Vagina (tissue), 2 donors: ENCODE data around the gene SLC7A4. TPM values are rescaled to one million over a fixed set of nuclear protein-coding genes. Genes with fewer than 3 reads are reported as not detected.

Experiments
- DNase-seq, 2 donors: peaks; one replicate each; pipeline ENCODE4 v3.0.0-alpha.2; 2017; ENCODE audit errors: extremely low spot score in 2 of 2
- H3K27ac ChIP-seq: fragments of 200-600 bp; sonication (generic); one replicate; pipeline ENCODE4 v1.5.1; 2019
- H3K27me3 ChIP-seq: fragments of 200-600 bp; sonication (generic); one replicate; pipeline ENCODE4 v1.5.1; 2019
- H3K36me3 ChIP-seq, 2 donors: fragments of 200-600 bp; sonication (generic); one replicate each; pipeline ENCODE4 v1.5.1; 2017 to 2019
- H3K4me1 ChIP-seq: fragments of 200-600 bp; sonication (generic); one replicate; pipeline ENCODE4 v1.5.1; 2019
- H3K4me3 ChIP-seq, 2 donors: fragments of 200-600 bp; sonication (generic); 1 replicate in 1 of 2; 2 replicates in 1 of 2; pipeline ENCODE4 v1.5.1; 2016 to 2019
- H3K9me3 ChIP-seq: fragments of 200-600 bp; sonication (generic); one replicate; pipeline ENCODE4 v1.5.1; 2019
- POLR2A ChIP-seq, 2 donors: fragments of 450-650 bp; IDR thresholded peaks; one replicate each; pipeline ENCODE4 v1.6.1; 2017; ENCODE audit warnings: antibody characterized with exemption in 2 of 2, mild to moderate bottlenecking in 2 of 2, moderate library complexity in 2 of 2
- POLR2AphosphoS5 ChIP-seq, 2 donors: sonication (generic); formaldehyde crosslinking; IDR thresholded peaks; one replicate each; pipeline ENCODE4 v1.9.0; 2017; ENCODE audit warnings: antibody characterized with exemption in 2 of 2, mild to moderate bottlenecking in 2 of 2, low read depth in 1 of 2; ENCODE audit not compliant: insufficient read depth in 1 of 2
- intact Hi-C: fragments of 100-400 bp; cut with DNase I; formaldehyde crosslinking; loops from one replicate; pipeline ENCODE4 v1.15.1; 2023
- total RNA-seq: library from RNA; depleted of rRNA; stranded (reverse); fragments of >200 nt; gene quantifications from one replicate; pipeline ENCODE4 v1.2.3, GENCODE V29; 2016
- TF ChIP-seq, protein P1 (sequence below), 3 experiments: fragments of 450-650 bp in 2 of 3; fragments of 200-600 bp in 1 of 3; sonication (generic) in 1 of 3; IDR thresholded peaks; one replicate each; pipeline ENCODE4 v1.5.1; 2017 to 2019; ENCODE audit warnings: antibody characterized with exemption in 3 of 3, mild to moderate bottlenecking in 2 of 3, moderate library complexity in 2 of 3

The SLC7A4 gene
- total RNA-seq, 1 donor from 2014 or later = 0.98 TPM

DNA sequence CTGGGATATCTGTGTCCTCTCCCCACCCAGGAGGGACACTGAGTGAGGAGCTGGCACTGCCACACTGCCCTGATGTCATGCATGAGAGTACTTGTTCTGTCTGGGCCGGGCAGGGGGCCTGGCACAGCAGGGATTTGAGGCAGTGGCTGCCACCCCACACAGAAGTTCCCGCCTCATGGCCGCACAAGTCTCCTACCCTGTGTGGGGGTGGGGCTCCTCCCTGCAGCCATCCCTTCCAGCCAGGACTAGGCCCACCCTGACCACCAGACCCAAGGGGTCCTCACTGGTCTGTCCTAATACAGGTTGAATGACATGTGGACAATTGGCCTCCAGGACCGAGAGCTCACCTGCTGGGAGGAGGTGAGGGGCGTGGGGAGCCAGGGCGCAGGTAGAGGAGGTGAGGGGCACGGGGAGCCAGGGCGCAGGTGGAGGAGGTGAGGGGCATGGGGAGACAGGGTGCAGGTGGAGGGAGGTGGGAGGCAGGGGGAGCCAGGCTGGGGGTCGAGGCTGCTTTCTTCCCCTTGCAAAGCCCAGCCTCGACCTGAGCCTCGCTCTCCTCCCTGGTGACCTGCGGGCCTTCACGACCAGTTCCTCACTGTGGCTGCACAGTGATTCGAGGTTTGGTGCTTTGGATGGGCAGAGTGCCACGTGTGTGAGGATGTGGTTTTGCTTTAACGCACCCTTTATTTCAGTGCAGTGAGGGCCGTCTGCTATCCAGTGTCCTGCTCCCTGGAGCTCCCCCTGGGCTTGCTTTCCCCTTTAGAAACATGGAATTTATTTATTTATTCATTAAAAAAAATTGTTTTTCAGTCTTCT, 42.8 kb downstream of the SLC7A4 start:
- H3K4me3 ChIP-seq = no peak overlapping the region
- no peaks in the 10 kb centered on the region for H3K27me3 ChIP-seq
- no peaks in the 10 kb centered on the region for H3K9me3 ChIP-seq
- no peak overlapping the region for H3K27ac ChIP-seq
- H3K36me3 ChIP-seq = peaks cover 0 to 27% of the 10 kb centered on the region in 2 donors
- DNase-seq = no peak
- no peak for TF ChIP-seq POLR2AphosphoS5 (IDR thresholded peaks at IDR 0.05; ENCODE audit: insufficient read depth in 1 of 2, low read depth in 1 of 2)
- TF ChIP-seq, protein P1, sequence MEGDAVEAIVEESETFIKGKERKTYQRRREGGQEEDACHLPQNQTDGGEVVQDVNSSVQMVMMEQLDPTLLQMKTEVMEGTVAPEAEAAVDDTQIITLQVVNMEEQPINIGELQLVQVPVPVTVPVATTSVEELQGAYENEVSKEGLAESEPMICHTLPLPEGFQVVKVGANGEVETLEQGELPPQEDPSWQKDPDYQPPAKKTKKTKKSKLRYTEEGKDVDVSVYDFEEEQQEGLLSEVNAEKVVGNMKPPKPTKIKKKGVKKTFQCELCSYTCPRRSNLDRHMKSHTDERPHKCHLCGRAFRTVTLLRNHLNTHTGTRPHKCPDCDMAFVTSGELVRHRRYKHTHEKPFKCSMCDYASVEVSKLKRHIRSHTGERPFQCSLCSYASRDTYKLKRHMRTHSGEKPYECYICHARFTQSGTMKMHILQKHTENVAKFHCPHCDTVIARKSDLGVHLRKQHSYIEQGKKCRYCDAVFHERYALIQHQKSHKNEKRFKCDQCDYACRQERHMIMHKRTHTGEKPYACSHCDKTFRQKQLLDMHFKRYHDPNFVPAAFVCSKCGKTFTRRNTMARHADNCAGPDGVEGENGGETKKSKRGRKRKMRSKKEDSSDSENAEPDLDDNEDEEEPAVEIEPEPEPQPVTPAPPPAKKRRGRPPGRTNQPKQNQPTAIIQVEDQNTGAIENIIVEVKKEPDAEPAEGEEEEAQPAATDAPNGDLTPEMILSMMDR (IDR thresholded peaks at IDR 0.05) = no peak
- no peak for TF ChIP-seq POLR2A (IDR thresholded peaks at IDR 0.05)
- no peaks in the 10 kb centered on the region for H3K4me1 ChIP-seq
- intact Hi-C loops = no loop called here

- TF ChIP-seq POLR2AphosphoS5 (IDR thresholded peaks at IDR 0.05; ENCODE audit: insufficient read depth in 1 of 2, low read depth in 1 of 2) (no peak), POLR2A (IDR thresholded peaks at IDR 0.05) (no peak)
- TF ChIP-seq, protein P1 (IDR thresholded peaks at IDR 0.05) = no peak
- intact Hi-C loops = no loop called here
These were observed 43.6 kb downstream of the SLC7A4 start for GRCh38 chr22:20988573-20989322.

GRCh38 chr22:20987375-20987774, 45.0 kb downstream of the SLC7A4 start:
- H3K4me3 ChIP-seq = no peak overlapping the region
- peaks cover 0 to 20% of the 10 kb centered on the region in 2 donors for H3K36me3 ChIP-seq
- no peak overlapping the region for H3K27ac ChIP-seq
- peaks cover 15% of the 10 kb centered on the region for H3K4me1 ChIP-seq
- H3K27me3 ChIP-seq = no peaks in the 10 kb centered on the region
- no peak for TF ChIP-seq POLR2A (IDR thresholded peaks at IDR 0.05)
- TF ChIP-seq POLR2AphosphoS5 (IDR thresholded peaks at IDR 0.05; ENCODE audit: insufficient read depth in 1 of 2, low read depth in 1 of 2) = no peak
- TF ChIP-seq, protein P1 (IDR thresholded peaks at IDR 0.05) = no peak
- no peak for DNase-seq
- H3K9me3 ChIP-seq = no peaks in the 10 kb centered on the region
- intact Hi-C loops = no loop called here

More at GRCh38 chr22:20988573-20989322, 43.6 kb downstream of the SLC7A4 start:
- Histone ChIP-seq H3K9me3 (no peaks in the 10 kb centered on the region), H3K4me1 (peaks cover 4% of the 10 kb centered on the region), H3K36me3 (peaks cover 0 to 27% of the 10 kb centered on the region in 2 donors), H3K27me3 (no peaks in the 10 kb centered on the region), H3K27ac (no peak overlapping the region), H3K4me3 (no peak overlapping the region)
- no peak for DNase-seq

DNA sequence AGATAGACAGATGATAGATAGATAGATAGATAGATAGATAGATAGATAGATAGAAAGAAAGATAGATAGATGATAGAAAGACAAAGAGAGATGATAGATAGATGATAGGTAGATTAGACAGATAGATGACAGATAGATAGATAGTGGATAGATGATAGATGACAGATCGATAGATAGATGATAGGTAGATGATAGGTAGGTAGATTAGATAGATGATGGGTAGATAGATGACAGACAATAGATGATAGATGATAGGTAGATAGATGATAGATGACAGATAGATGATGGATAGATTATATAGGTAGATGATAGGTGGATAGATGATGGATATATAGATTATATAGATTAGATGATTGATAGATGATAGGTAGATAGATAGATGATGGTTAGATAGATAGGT, 46.0 kb downstream of the SLC7A4 start:
- no peak overlapping the region for H3K27ac ChIP-seq
- H3K4me1 ChIP-seq = peaks cover 18% of the 10 kb centered on the region
- no peak for DNase-seq
- intact Hi-C loops = no loop called here
- no peak overlapping the region for H3K4me3 ChIP-seq
- H3K27me3 ChIP-seq = no peaks in the 10 kb centered on the region
- peaks cover 0 to 10% of the 10 kb centered on the region in 2 donors for H3K36me3 ChIP-seq
- TF ChIP-seq, protein P1 (IDR thresholded peaks at IDR 0.05) = no peak
- TF ChIP-seq POLR2A (IDR thresholded peaks at IDR 0.05) = no peak
- TF ChIP-seq POLR2AphosphoS5 (IDR thresholded peaks at IDR 0.05; ENCODE audit: insufficient read depth in 1 of 2, low read depth in 1 of 2) = no peak
- no peaks in the 10 kb centered on the region for H3K9me3 ChIP-seq
